CD4-positive, alpha-beta T cell treated with Interleukin-6 for 4 hours (primary cell): ENCODE measurements around the gene MAP3K3.

ENCODE experiments used
- DNase-seq: peaks from one replicate; pipeline ENCODE4 v3.0.0-alpha.2; 2020; ENCODE audit warnings: mixed read lengths

MAP3K3 gene

DNA sequence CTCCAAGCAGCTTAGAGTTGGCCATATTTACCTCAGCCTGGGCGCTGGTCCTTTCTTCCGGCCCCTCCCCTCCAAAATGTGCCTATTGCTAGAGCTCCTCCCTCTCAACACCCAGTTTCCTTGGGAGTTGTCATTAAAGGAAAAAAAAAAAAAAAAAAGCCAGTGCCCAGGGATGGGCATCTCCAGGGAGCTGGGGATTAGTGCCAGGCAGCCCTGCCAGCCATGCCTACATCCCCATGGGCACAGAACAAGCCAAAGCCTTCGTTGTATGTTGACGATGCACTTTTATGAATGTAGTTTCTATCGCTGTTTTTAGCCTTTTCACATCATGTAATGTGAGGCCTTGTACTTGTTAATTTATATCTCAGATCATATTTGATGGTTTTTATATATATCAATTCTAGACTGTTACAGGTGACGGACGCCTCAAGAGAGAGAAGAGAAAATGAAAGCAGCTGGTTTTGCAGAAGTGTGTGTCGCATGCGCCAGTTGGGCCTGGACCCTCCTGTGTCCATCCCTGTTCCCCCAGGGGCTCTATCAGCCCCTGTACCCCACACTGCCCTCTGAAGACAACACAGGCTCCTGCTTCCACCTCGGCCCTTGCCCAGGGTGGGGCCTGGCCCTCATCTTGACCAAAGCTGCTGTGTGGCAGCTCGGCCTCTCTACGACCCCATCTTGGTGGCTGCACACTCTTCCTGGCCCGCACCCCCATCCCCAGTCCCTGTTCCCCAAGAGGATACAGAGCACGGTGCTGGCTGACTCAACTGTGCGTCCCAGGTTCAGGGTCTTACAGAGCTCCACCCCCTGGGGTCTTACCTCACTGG, 72.9 kb downstream of the MAP3K3 start:
- peak; percentile 33 for DNase-seq

DNA sequence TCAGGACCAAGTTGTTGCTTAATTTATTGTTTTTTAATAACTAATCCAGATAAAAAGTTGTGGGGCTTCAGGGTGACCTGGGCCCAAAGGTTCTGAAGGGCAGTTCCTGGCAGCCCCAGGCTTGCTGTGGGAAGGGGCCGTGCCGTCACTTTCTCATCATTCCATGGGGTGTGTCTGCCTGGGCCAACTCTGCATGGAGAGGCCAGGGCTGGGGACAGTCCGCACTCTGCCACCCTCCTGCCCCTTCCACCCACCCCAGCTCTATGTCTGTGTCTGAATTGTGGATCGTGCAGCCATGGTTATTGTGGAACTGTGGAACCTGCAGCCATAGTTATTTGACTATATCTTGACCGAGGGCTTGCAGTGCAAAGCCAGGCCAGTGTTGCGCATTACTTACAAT, 73.7 kb downstream of the MAP3K3 start:
- DNase-seq, result peak; percentile 32

DNA sequence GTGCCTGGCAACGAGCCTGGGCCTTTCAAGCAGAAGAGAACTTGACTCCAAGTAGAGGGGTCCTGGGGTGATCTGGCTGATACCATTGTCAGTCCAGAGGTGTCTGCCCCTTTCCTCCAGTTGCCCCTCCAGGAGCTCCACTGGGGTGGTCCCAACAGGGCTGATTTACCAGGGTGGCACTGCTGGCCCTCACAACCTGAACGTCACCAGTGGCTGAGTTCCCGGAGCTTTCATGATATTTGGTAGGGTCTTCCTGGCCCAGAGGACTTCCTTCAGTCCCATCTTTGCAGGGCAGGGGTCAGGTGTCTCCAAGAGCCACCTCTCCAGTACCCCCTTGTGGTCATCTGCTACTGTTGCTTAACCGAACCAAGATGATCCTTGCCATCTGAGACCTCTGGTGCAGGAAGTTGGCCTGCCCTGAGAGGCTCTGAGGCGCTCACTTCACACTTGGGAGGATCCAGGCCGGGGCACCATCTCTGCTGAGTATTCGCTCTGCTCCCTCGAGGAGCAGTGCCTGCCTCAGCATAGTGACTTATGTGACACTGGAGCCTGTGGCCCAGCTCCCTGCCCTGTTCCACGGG, 74.3 kb downstream of the MAP3K3 start:
- DNase-seq, result peak; percentile 53

DNA sequence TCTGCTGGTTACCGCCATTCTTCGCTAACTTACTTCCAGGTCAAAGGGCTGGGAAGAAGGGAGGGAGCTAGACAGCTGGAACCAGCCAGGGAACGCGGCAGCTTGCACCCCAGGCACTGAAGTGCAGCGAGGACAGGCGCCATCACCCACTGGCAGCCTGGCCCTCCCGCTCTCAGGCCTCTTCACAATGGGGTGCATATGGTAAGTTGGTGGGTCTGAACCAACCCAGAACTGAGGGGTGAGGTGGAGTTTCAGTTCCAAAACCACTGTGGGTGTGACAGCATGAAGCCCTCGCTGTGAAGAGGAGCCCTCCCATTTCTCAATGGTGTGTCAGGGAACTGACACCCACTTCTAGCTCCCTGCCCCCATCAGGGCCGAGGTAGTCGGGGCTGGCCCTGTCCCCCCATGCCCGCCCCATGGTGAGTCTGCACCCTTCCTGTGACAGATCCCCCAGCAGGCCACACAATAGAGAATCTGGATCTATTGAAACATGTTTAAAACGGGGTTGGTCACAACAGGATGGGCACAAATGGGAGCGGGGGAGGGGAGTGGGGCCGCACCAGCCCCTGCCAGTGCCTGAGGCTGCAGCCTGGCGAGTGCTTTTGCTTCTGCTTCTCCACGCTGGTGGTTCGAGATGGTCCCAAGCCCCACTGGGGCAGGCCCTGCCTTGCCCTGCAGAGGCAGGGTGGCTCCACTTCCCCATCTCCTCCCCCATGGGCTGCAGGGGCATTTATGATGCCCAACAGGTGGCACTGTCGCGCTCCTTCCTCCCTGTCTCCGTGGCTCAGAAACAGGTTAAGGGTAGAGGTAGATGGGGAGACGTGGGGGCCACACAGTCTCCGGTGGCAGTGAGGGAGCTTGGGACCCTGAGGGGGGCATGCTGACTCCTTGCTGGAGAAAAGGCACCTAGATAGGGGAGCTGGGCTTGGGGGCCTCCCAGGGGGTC, 75.4 kb downstream of the MAP3K3 start:
- peak; percentile 86 for DNase-seq

DNA sequence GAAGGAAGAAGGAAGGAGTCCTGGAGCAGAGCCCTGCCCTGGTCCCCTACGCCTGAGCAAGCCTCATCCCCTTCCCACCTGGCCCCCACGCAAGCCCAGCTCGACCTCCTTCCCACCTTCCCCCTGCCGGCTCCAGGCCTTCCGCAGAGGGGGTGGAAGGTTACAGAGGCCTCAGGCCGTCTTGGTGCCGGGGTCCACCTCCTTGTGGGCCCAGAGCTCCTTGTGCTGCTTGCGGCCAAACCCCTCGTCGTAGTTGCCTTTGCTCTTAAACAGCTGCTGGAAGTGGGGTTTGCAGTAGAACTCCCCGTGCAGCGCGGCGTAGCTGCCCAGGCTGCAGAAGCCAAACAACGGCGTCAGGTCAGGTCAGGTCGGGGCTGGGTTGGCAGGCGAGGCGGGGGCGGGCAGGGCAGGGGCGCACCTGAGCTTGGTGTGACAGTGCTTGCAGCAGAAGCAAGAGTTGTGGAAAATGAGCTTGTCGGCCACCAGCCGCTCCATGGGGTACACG, 76.2 kb downstream of the MAP3K3 start:
- DNase-seq, result peak; percentile 54

DNA sequence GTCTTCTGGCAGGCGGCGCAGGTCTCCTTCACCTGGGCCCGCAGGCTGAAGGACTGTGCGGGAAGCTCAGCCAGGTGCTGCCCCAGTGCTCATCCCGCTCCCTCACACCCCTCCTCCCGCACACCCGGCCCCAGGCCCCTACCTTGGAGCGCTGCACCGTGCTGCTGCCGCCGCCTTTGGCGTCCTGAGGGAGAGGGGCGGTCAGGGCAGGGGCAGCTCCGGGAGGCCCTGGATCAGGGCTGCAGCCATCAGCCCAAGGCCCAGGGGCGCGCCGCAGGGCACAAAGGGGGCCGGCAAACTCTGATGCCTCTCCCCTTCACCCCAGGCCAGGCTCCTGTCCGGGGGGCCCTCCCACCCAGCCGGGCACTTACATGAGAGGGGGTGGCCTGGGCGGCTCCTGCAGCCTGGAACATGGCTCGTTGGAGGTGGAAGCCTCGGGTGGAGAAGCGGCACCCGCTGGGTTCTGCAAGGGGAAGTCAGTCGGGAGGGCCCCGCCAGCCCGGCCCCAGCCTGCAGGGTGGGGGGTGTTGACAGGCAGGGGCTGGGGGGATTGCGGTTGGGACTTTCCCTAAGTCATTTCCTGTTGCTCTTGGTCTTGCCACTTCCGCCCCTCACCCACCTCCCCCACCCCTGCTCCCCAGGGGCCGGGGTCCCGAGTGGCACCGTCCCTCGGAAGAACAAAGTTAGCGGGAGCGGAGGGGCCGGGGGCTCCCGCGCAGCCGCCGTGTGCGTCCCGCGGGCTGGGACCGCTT, 76.8 kb downstream of the MAP3K3 start:
- peak; percentile 94 for DNase-seq

DNA sequence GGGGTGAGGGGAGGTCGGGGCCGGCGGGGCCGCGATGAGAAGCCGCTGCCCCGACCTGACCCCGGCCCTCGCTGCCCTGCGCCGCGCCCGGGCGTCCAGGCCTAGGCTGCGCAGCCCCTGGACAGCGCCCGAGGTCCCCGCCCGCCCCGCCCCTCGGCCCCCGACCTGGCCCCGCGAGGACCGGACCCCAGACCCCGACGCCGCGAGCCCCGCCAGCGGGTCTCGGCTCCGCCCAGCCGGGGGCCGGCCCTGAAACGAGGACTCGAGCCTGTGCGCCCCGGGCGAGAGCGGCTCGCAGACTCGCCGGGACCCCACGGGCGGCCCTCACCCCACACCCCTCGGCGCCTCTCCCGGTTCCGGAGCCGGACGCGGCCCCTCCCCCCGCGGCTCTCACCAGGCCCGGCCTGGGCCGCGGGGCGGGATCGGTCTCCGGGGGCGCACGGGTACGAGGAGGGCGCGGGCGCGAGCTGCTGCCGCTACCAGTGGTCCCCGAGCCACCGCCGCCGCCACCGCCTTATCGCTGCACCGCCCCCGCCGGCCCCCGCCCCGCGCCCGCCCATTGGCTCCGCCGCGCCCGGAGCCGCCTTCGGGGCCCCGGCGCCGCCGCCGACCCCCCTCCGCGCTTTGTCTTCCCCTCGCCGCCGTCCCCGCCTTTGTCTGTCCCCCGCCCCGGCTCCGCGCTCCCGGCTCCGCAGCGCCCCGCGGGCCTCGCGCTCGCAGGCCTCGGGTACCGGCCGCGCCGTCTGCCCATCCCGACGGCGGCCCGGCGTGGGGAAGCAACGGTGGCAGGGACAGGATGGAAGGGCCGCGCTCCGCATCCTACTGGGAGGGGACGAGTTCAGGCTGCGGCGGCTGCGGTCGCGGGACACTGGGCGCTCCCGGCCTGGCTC, 77.7 kb downstream of the MAP3K3 start, which contains the start of gene LIMD2:
Gene LIMD2 (minus strand): TSS at position 488 of the 890 bp plus-strand sequence. CDS start 827 bp downstream, outside the sequence.
- peak; percentile 92 for DNase-seq

DNA sequence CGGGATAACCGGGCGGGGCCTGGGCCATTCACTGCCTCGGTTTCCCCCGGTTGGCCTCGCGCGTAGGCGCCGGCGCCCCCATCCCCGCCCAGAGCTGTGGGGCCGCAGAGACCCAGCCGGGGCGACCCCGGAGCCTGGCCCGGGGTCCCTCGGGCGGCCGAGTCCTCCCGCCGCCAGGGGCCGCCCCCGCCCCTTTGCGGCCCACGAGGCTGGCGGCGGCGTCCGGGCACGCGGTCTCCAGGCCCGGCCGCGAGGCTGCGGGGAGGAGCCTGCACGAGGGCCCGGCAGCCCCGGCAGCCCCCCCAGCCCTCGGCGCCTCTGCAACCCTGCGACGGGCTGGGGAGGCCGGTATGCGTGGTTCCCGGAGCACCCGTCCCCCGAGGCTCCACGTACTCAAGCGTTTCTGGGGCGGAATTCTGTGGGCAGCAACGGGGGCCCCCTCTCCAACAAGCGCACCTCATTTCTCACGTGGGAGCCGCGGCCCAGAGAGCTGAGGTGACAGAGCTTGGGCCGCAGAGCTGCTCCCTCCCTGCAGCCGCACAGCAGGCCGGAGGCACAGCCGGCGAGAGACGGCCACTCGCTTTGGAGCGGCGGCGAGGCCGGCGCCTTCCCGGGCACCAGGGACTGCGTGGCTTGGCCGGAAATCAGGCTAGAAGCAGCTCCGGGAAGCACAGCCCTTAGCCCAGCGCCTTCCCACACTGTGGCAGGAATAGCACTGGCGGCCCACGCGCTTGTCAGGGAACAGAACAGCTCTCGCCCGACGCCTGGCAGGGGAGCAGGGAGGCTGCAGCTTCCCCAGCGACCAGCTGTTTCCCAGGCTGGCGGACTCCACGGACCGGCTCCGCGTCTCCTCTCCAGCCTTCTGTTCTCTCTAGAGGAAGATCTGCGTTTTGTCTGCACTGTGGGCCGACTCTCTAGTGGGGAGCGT, 78.6 kb downstream of the MAP3K3 start:
- peak; percentile 70 for DNase-seq

DNA sequence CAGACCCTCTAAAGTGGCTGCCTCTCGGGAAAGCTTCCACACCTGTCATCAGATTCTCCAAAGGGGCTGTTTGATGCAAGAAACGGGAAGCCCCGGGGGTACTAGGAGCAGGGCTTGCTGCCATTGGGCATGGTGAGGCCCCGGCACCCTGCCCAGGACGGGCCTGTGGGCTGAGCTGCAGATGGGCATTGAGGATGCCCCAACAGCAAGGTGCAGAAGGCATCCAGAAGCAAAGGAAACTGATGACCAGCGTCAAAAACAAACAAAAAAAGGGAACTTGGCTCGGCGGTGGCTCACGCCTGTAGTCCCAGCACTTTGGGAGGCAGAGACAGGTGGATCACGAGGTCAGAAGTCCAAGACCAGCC, 79.2 kb downstream of the MAP3K3 start:
- DNase-seq, result no peak

DNA sequence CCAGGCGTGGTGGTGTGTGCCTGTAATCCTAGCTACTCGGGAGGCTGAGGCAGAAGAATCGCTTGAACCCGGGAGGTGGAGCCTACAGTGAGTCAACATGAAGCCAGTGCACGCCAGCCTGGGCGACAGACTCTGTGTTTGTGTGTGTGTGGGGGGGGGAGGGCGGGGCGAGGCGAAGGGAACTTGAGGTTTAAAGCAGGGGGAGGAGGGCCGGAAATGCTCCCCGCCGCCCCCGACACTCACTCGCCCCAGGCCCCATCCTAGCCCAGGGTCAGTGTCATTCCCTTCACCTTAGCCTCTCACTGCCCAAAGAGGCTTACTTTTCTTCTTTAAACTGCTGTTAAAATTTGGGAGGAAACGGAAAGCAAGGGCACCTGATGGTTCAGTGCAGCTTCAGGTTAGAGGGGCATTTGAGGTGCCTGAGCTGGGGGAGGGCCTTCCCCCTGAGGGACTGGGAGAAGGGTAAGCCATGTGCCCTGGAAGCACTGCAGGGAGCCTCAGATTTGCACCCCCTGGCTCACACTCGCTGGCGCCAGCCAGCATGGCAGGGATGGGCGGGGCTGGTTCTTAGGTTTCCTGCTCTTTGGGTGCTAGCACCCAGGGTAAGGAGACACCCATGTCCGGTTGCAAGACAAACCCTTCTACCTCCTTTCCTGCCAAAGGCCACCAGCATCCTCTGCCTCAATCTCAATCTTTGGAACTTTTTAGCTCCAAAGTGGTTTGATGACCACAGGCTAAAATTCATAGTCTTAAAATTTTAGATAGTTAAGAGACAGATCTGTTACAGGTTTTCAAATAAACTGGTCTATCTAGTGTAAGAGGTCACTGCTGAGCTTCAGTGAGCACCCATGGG, 79.9 kb downstream of the MAP3K3 start:
- peak; percentile 93 for DNase-seq

DNA sequence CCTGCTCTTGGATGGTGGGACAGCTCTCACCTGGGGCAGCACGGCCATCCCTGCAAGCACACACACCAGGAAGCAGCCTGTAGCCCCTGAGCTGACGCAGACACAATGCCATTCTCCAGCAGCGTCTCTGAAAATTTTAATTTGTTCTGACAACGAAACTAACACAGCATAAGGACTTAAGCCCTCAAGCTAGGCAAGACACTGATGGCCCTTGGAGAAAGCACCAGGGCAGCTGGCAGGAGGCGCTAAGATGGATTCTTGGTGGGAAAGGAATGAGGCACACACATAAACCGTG, 80.5 kb downstream of the MAP3K3 start:
- DNase-seq, result no peak

DNA sequence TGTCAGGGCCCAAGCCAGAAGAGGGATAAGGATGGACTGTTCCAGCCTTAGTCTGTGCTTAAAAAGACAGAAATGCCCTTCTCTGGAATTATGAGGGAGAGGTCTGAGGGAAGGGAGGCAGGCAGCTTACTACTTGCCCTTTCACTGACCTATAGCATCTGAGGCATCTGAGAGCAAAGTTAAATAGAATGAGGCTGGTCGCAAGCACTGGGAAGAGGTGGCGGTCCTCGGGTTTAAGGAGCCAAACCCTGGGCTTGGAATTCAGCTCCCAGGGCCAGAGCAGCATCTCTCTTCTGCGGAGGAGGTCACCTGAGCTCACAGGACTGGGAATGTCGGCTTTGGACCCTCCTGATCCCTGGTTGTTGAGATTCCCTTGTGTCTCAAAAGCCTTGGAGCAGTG, 80.8 kb downstream of the MAP3K3 start:
- DNase-seq, result no peak

DNA sequence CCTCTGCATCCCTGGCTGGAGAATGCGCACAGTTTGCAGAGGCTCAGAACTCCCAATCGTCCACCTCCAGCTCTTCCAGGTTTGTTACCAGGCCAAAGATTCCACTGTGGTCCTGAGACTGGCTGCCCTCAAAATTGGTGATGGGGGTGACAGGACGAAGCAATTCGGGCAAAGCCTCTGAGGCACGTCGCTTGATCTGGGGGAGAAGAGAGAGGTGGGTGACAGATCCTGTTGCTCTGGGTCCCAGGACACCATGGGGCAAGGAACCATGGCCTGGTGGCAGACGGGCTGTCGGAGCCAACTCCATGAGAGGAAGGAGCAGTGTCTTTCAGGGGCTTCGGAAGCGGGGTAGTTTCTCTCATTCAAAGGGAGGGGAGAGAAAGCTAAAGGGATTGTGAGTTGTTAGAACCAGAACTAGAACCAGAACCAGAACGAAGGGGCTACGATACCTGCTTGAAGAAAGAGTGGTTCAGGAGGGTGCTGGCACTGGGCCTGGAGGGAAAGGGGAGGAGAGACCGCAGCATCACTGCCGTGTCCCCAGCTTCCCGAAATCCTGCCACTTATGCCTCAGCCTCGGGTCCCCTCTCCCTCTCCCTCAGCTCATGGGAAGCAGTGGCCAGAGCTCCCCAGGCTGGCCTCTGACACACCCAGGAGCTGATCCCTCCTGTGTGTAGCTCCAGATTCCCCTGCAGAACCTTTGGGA, 81.5 kb downstream of the MAP3K3 start:
- DNase-seq, result no peak

DNA sequence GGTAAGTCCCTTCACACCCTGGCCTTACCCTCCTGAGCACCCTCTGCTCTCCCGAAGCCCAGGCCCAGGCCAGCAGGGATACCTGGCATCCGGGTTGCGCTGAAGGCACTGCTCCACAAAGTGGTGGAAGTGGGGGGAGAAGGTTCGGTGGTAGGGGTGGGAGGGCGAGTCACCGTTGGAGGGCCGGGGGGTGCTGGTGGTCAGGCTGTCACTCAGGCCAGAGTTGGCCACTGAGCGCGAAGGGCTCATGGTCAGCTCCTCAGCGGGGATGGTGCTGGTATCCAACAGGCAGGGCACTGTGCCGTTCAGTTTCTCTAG, 82.0 kb downstream of the MAP3K3 start:
- DNase-seq, result no peak

DNA sequence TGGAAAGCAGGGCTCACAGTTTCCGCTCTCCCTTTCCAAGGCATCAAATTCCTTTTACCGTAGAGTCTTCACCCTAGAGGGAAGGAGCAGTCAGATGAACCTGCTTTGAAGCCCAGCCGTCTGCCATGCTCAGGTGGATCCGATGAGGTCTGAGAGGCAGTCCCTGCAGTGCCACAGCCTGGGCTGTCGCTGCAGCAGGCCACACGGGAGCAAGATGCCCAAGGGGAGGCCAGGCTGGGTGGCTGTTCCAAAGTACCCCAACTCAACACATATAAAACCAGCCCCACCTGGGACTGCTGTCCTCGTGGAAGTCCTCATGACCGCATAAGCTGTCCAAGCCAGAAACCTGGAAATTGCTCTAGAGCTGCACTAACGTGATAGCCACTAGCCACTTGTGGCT, 82.6 kb downstream of the MAP3K3 start:
- DNase-seq, result no peak

DNA sequence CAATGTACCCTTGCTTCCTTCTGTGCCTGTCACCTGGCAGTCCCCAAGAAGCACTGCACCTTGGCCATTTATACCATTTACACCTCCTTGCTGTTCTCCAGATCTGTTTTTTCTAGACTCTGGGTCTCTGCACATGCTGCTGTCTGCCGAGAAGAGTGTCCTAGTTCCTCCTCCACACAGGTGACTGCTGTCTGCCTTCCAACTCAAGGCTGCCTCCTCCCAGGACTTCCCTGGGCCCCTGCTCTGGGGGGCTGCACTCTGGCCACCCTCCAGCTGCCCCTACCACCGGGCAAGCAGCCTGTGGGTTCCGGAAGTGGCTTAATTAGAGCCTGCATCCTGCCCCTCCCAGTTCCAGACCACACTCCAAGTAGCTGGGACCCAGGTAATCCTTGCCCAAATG, 83.4 kb downstream of the MAP3K3 start:
- no peak for DNase-seq

DNA sequence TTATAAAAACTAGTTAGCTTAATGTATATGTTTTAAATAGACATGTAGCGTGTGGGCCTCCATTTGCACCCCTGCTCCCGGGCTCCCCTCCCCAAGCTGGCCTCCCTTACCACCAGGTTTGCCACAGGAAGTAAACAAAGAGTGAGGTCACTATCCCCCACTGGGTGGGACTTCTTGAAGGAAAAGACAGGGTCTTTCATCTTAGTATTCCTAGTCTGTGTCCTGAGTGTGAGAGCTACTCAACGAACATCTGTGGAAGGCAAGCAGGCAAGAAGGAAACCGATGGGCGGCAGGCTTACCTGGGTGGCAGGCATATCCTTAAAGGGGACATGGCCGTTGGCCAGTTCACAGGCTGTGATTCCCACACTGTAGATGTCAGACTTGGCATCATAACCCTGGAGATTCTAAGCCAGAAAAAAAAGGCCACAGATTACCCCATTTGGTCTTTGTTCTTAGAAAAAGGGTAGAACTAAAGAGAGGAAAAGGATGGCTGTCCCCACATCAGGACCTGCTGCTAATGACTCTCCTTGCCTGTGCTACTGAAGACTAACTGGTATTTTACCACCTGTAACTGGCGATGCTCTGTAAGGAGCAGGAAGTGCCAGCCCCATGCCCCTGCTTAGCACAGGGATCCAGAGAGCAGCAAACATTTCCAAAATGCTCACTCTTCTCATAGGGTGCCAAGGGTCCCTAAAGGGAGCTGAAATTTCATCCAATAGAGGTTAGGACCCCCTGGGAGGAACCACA, 84.3 kb downstream of the MAP3K3 start:
- peak; percentile 50 for DNase-seq

DNA sequence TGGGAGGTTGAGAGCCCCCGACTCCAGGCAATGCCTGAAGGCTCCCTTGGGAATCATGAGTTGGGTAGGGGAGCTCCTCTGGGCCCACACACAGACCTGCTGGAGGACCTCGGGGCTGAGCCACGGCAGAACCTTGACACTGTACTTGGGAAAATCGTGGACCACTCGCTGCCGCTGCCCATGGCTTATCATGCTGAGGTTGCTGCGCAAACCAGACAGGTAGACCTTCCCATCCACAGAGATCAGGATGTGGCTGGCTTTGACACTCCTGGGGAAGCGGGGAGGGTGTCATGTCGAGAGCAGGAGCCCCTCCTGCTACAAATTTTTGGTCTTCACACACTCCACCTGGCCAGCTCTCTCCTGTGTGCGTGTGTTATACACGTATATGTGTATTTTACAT, 84.9 kb downstream of the MAP3K3 start:
- DNase-seq, result peak; percentile 62
